WTC11 (cell line): ENCODE measurements around the gene USP8. TPM values are rescaled to one million over a fixed set of nuclear protein-coding genes. Genes with fewer than 3 reads are reported as not detected.

Experiments used
- ATAC-seq: fragments of 200-7000 bp; cut with Tn5 transposase; 2 replicates; pipeline ENCODE4 v1.10.0; 2021; ENCODE audit warnings: mild to moderate bottlenecking, moderate library complexity
- CTCF ChIA-PET: fragments of 300-600 bp; sonication (Branson Sonifier 250); formaldehyde crosslinking; loops from one replicate; lab custom pipeline; 2021; ENCODE audit warnings: antibody characterized with exemption; lab: Charles Lee
- POLR2A ChIA-PET: fragments of 350-600 bp; sonication (Branson Sonifier 250); formaldehyde crosslinking; loops from one replicate; lab custom pipeline; 2021; ENCODE audit warnings: antibody characterized with exemption; lab: Charles Lee
- DNase-seq: peaks from one replicate; pipeline ENCODE4 v3.0.0; 2021; ENCODE audit warnings: low spot score
- H3K27ac Mint-ChIP-seq: 2 replicates; pipeline ENCODE4 v1.8.0; 2021; ENCODE audit warnings: mixed read lengths
- H3K27me3 Mint-ChIP-seq: 2 replicates; pipeline ENCODE4 v1.8.0; 2021; ENCODE audit warnings: low read depth, mild to moderate bottlenecking, moderate library complexity, mixed read lengths
- H3K36me3 Mint-ChIP-seq: 2 replicates; pipeline ENCODE4 v1.8.0; 2021; ENCODE audit warnings: mixed read lengths
- H3K4me1 Mint-ChIP-seq: 2 replicates; pipeline ENCODE4 v1.8.0; 2022; ENCODE audit warnings: mixed read lengths
- H3K4me3 Mint-ChIP-seq: 2 replicates; pipeline ENCODE4 v1.8.0; 2021; ENCODE audit warnings: mild to moderate bottlenecking, moderate library complexity, mixed read lengths
- H3K9me3 Mint-ChIP-seq: 2 replicates; pipeline ENCODE4 v1.8.0; 2021; ENCODE audit warnings: mixed read lengths
- ATF1 ChIP-seq: sonication (generic); formaldehyde crosslinking; IDR thresholded peaks from 2 replicates; pipeline ENCODE4 v1.8.1; 2023; ENCODE audit warnings: mild to moderate bottlenecking, moderate library complexity, missing genetic modification reagents
- CTCF ChIP-seq: fragments of 200-600 bp; IDR thresholded peaks from 2 replicates; pipeline ENCODE4 v1.8.0; 2022; ENCODE audit warnings: antibody characterized with exemption
- E2F5 ChIP-seq: sonication (generic); formaldehyde crosslinking; IDR thresholded peaks from 2 replicates; pipeline ENCODE4 v1.8.1; 2022; ENCODE audit warnings: mild to moderate bottlenecking, moderate library complexity, missing genetic modification reagents
- ESRRA ChIP-seq: sonication (generic); formaldehyde crosslinking; IDR thresholded peaks from 2 replicates; pipeline ENCODE4 v1.8.1; 2022; ENCODE audit warnings: mild to moderate bottlenecking, missing genetic modification reagents, borderline replicate concordance
- ETV6 ChIP-seq: sonication (generic); formaldehyde crosslinking; IDR thresholded peaks from 2 replicates; pipeline ENCODE4 v1.8.1; 2022; ENCODE audit warnings: mild to moderate bottlenecking, missing genetic modification reagents
- FOXK1 ChIP-seq: sonication (generic); formaldehyde crosslinking; IDR thresholded peaks from 2 replicates; pipeline ENCODE4 v1.8.0; 2022; ENCODE audit warnings: mild to moderate bottlenecking, moderate library complexity, missing genetic modification reagents
- IRF1 ChIP-seq: sonication (generic); formaldehyde crosslinking; IDR thresholded peaks from 2 replicates; pipeline ENCODE4 v1.8.0; 2023; ENCODE audit warnings: missing genetic modification reagents
- JUN ChIP-seq: sonication (generic); formaldehyde crosslinking; IDR thresholded peaks from 2 replicates; pipeline ENCODE4 v1.8.0; 2023; ENCODE audit warnings: mild to moderate bottlenecking, missing genetic modification reagents
- MAX ChIP-seq: sonication (generic); formaldehyde crosslinking; IDR thresholded peaks from 2 replicates; pipeline ENCODE4 v1.8.0; 2022; ENCODE audit warnings: mild to moderate bottlenecking, missing genetic modification reagents
- NFYB ChIP-seq: sonication (generic); formaldehyde crosslinking; conservative IDR thresholded peaks from 2 replicates; pipeline ENCODE4 v1.8.0; 2022; ENCODE audit warnings: low read depth, missing genetic modification reagents
- OVOL2 ChIP-seq: fragments of 250-450 bp; sonication (Bioruptor Pico); IDR thresholded peaks from 2 replicates; pipeline ENCODE4 v1.9.0; 2021; ENCODE audit warnings: mild to moderate bottlenecking, borderline replicate concordance
- PRDM15 ChIP-seq: sonication (generic); formaldehyde crosslinking; IDR thresholded peaks from 2 replicates; pipeline ENCODE4 v1.8.0; 2022; ENCODE audit warnings: missing genetic modification reagents
- SP1 ChIP-seq: sonication (generic); formaldehyde crosslinking; conservative IDR thresholded peaks from 2 replicates; pipeline ENCODE4 v1.8.1; 2022; ENCODE audit warnings: missing genetic modification reagents
- TP53 ChIP-seq: sonication (generic); formaldehyde crosslinking; IDR thresholded peaks from 2 replicates; pipeline ENCODE4 v1.8.1; 2023; ENCODE audit warnings: mild to moderate bottlenecking, missing genetic modification reagents
- ZNF219 ChIP-seq: sonication (generic); formaldehyde crosslinking; IDR thresholded peaks from 2 replicates; pipeline ENCODE4 v1.8.0; 2023; ENCODE audit warnings: missing genetic modification reagents, mild to moderate bottlenecking, borderline replicate concordance
- ZNF512 ChIP-seq: sonication (generic); formaldehyde crosslinking; IDR thresholded peaks from 2 replicates; pipeline ENCODE4 v1.8.1; 2022; ENCODE audit warnings: missing genetic modification reagents, borderline replicate concordance
- ZNF671 ChIP-seq: fragments of 250-450 bp; sonication (Bioruptor Pico); IDR thresholded peaks from 2 replicates; pipeline ENCODE4 v1.8.0; 2021; ENCODE audit warnings: mild to moderate bottlenecking
- ZSCAN18 ChIP-seq: fragments of 250-450 bp; sonication (Bioruptor Pico); IDR thresholded peaks from 2 replicates; pipeline ENCODE4 v2.1.2; 2022; ENCODE audit warnings: mild to moderate bottlenecking, moderate library complexity
- total RNA-seq: library from RNA; stranded (reverse); gene quantifications from 3 replicates; pipeline ENCODE4 v1.2.3, GENCODE V29; 2021

USP8 gene
- total RNA-seq, 1 experiment from 2014 or later, result 63.7 TPM

- ChIA-PET POLR2A (no interaction called here), CTCF (no interaction called here)
- TF ChIP-seq SP1 (CRISPR knock-in tag) (no peak), ZNF671 (CRISPR knock-in tag) (no peak), E2F5 (CRISPR knock-in tag) (no peak), ZNF512 (CRISPR knock-in tag) (no peak), ZSCAN18 (CRISPR knock-in tag) (no peak), TP53 (CRISPR knock-in tag) (no peak), JUN (no peak), MAX (CRISPR knock-in tag) (no peak), IRF1 (no peak), ESRRA (no peak), FOXK1 (CRISPR knock-in tag) (no peak), CTCF (no peak), ATF1 (CRISPR knock-in tag) (no peak), ETV6 (CRISPR knock-in tag) (no peak), NFYB (CRISPR knock-in tag) (no peak), OVOL2 (CRISPR knock-in tag) (no peak), ZNF219 (no peak)
- ATAC-seq (no peak), DNase-seq (no peak)
- H3K4me1 Mint-ChIP-seq, result no peaks in the 10 kb centered on the region
- H3K9me3 Mint-ChIP-seq, result no peaks in the 10 kb centered on the region
- peaks cover 39% of the 10 kb centered on the region for H3K36me3 Mint-ChIP-seq
- no peak overlapping the region for H3K4me3 Mint-ChIP-seq
- no peaks in the 10 kb centered on the region for H3K27me3 Mint-ChIP-seq
- H3K27ac Mint-ChIP-seq, result no peak overlapping the region
These were observed 14.0 kb downstream of the USP8 start for GRCh38 chr15:50438251-50438650.

GRCh38 chr15:50440932-50441331, 16.7 kb downstream of the USP8 start:
- no peak overlapping the region for H3K27ac Mint-ChIP-seq

More at GRCh38 chr15:50440932-50441331, 16.7 kb downstream of the USP8 start:
- Mint-ChIP-seq H3K36me3 (peaks cover 48% of the 10 kb centered on the region), H3K4me3 (no peak overlapping the region), H3K9me3 (no peaks in the 10 kb centered on the region)
- POLR2A ChIA-PET, result no interaction called here
- CTCF ChIA-PET, result interaction anchor here (0.7 kb wide), 1 partner anchor 963 kb away, joined by 3 read pairs; no protein-coding TSS in a partner anchor
- TF ChIP-seq PRDM15, result no peak
- no peak for TF ChIP-seq ATF1 (CRISPR knock-in tag)
- TF ChIP-seq, all 79 proteins: peak for 0
- Mint-ChIP-seq H3K27me3 (no peaks in the 10 kb centered on the region), H3K4me1 (no peaks in the 10 kb centered on the region)
- no peak for ATAC-seq
- DNase-seq, result no peak
